SK-N-SH (cell line): ENCODE data around the gene ARID1B. TPM values are rescaled to one million over a fixed set of nuclear protein-coding genes. Genes with fewer than 3 reads are reported as not detected.

Experiments used
- CTCF ChIA-PET: fragments of 300-600, 350-600 bp; formaldehyde crosslinking; extraction: SDS; loops from one replicate; lab custom pipeline; 2021; lab: Yijun Ruan, JAX
- POLR2A ChIA-PET: fragments of 350-600 bp; sonication (Branson Sonifier 250); formaldehyde crosslinking; extraction: SDS; loops from one replicate; lab custom pipeline; 2020; ENCODE audit warnings: antibody characterized with exemption, inconsistent platforms; lab: Yijun Ruan, JAX
- DNase-seq: peaks from one replicate; pipeline ENCODE4 v3.0.0; 2012
- H2AFZ ChIP-seq: fragments of 200-600 bp; sonication (generic); 2 replicates; pipeline ENCODE4 v1.8.1; 2016; ENCODE audit warnings: antibody characterized with exemption, mild to moderate bottlenecking, low read depth
- H3F3A ChIP-seq: fragments of 200-600 bp; sonication (generic); replicated peaks from 2 replicates; pipeline ENCODE3; 2016; ENCODE audit warnings: antibody characterized with exemption, mild to moderate bottlenecking; ENCODE audit not compliant: insufficient read depth
- H3K27ac ChIP-seq, 2 experiments: fragments of 200-500 bp in 1 of 2; fragments of 200-600 bp in 1 of 2; sonication (Bioruptor generic) in 1 of 2; sonication (generic), shearing (Covaris generic) in 1 of 2; 2 replicates each; pipeline versions ENCODE4 v1.5.1 to v1.6.1; 2014 to 2016; ENCODE audit warnings: low read depth in 2 of 2, inconsistent platforms in 1 of 2, low read length in 1 of 2, mild to moderate bottlenecking in 1 of 2, mixed read lengths in 1 of 2
- H3K27me3 ChIP-seq: fragments of 200-600 bp; sonication (generic), shearing (Covaris generic); 2 replicates; pipeline ENCODE4 v1.6.1; 2016; ENCODE audit warnings: mixed run types; ENCODE audit not compliant: insufficient read depth
- H3K36me3 ChIP-seq, 2 experiments: fragments of 200-500 bp in 1 of 2; fragments of 200-600 bp in 1 of 2; sonication (Bioruptor generic) in 1 of 2; sonication (generic) in 1 of 2; replicated peaks in 1 of 2; 2 replicates each; pipeline versions ENCODE3 to v1.5.1; 2014 to 2016; ENCODE audit warnings: low read length in 1 of 2, mild to moderate bottlenecking in 1 of 2; ENCODE audit not compliant: insufficient read depth in 2 of 2, control insufficient read depth in 1 of 2
- H3K4me1 ChIP-seq, 2 experiments: fragments of 200-500 bp in 1 of 2; fragments of 200-600 bp in 1 of 2; sonication (Bioruptor generic) in 1 of 2; sonication (generic), shearing (Covaris generic) in 1 of 2; 2 replicates each; pipeline versions ENCODE4 v1.5.1 to v1.6.1; 2014 to 2016; ENCODE audit warnings: low read depth in 1 of 2, low read length in 1 of 2, mixed run types in 1 of 2; ENCODE audit not compliant: insufficient read depth in 2 of 2, control insufficient read depth in 1 of 2
- H3K4me2 ChIP-seq: fragments of 200-600 bp; sonication (generic), shearing (Covaris generic); 2 replicates; pipeline ENCODE4 v1.6.1; 2017; ENCODE audit warnings: mixed run types
- H3K4me3 ChIP-seq, 2 experiments: fragments of 200-500 bp in 1 of 2; fragments of 200-600 bp in 1 of 2; sonication (Bioruptor generic) in 1 of 2; sonication (generic), shearing (Covaris generic) in 1 of 2; 2 replicates each; pipeline versions ENCODE4 v1.5.1 to v1.8.1; 2014 to 2016; ENCODE audit warnings: low read depth in 2 of 2, inconsistent platforms in 1 of 2, low read length in 1 of 2, mild to moderate bottlenecking in 1 of 2, mixed read lengths in 1 of 2, moderate library complexity in 1 of 2
- H3K79me2 ChIP-seq: fragments of 200-600 bp; sonication (generic); 2 replicates; pipeline ENCODE4 v1.8.1; 2017; ENCODE audit warnings: mild to moderate bottlenecking; ENCODE audit not compliant: insufficient read depth
- H3K9ac ChIP-seq: fragments of 200-600 bp; sonication (generic); 2 replicates; pipeline ENCODE4 v1.6.1; 2017; ENCODE audit warnings: mixed run types
- H3K9me2 ChIP-seq: fragments of 200-600 bp; sonication (generic); 2 replicates; pipeline ENCODE4 v1.6.1; 2017; ENCODE audit warnings: mixed run types
- H3K9me3 ChIP-seq: fragments of 200-600 bp; sonication (generic); 2 replicates; pipeline ENCODE4 v1.6.1; 2017; ENCODE audit warnings: mixed run types, mild to moderate bottlenecking, moderate library complexity
- H4K20me1 ChIP-seq: fragments of 200-600 bp; sonication (generic); 2 replicates; pipeline ENCODE4 v1.6.1; 2017; ENCODE audit warnings: mild to moderate bottlenecking, mixed run types; ENCODE audit not compliant: insufficient read depth
- EZH2phosphoT487 ChIP-seq: fragments of 200-600 bp; sonication (generic); IDR thresholded peaks from 2 replicates; pipeline ENCODE4 v1.6.1; 2017; ENCODE audit warnings: low read depth, mixed run types, mild to moderate bottlenecking, antibody characterized with exemption, moderate library complexity, borderline replicate concordance
- FOSL2 ChIP-seq: IDR thresholded peaks from 2 replicates; pipeline ENCODE4 v1.4.0; 2012; ENCODE audit warnings: low read depth, mild to moderate bottlenecking, moderate library complexity, borderline replicate concordance
- MXI1 ChIP-seq: IDR thresholded peaks from 2 replicates; pipeline ENCODE4 v1.6.1; 2012; ENCODE audit warnings: mild to moderate bottlenecking, low read depth, low read length, improper control_type of control experiment
- NFIC ChIP-seq: IDR thresholded peaks from 2 replicates; pipeline ENCODE4 v1.4.0; 2012; ENCODE audit warnings: borderline replicate concordance
- RXRA ChIP-seq: IDR thresholded peaks from 2 replicates; pipeline ENCODE4 v1.4.0; 2012; ENCODE audit warnings: low read depth, mild to moderate bottlenecking, borderline replicate concordance
- SMC3 ChIP-seq: IDR thresholded peaks from 2 replicates; pipeline ENCODE4 v1.6.1; 2012; ENCODE audit warnings: low read depth, low read length, improper control_type of control experiment
- TAF1 ChIP-seq: IDR thresholded peaks from 2 replicates; pipeline ENCODE4 v1.6.1; 2012; ENCODE audit warnings: low read depth, mild to moderate bottlenecking, low read length, moderate library complexity, borderline replicate concordance
- USF2 ChIP-seq: fragments of 150-350 bp; IDR thresholded peaks from 2 replicates; pipeline ENCODE4 v1.6.1; 2017; ENCODE audit warnings: antibody characterized with exemption, low read length, low read depth, borderline replicate concordance
- polyA plus RNA-seq, 3 experiments: library from polyadenylated mRNA; depleted of rRNA; stranded (reverse); fragments of >200 nt; gene quantifications; 2 replicates each; pipeline ENCODE4 v1.2.3, GENCODE V29; 2012
- TF ChIP-seq, protein P1 (sequence below): fragments of 200-600 bp; sonication (generic); IDR thresholded peaks from 2 replicates; pipeline ENCODE4 v1.6.1; 2017; ENCODE audit warnings: antibody characterized with exemption, mild to moderate bottlenecking, moderate library complexity
- TF ChIP-seq, protein P2 (sequence below): IDR thresholded peaks from 2 replicates; pipeline ENCODE4 v1.4.0; 2012; ENCODE audit warnings: low read depth
- TF ChIP-seq, protein P3 (sequence below): IDR thresholded peaks from 2 replicates; pipeline ENCODE4 v1.4.0; 2012; ENCODE audit warnings: low read depth, borderline replicate concordance

The ARID1B gene
- polyA plus RNA-seq, 1 of the 3 experiments (the other 2 are of a cell fraction): 13.6 TPM

DNA sequence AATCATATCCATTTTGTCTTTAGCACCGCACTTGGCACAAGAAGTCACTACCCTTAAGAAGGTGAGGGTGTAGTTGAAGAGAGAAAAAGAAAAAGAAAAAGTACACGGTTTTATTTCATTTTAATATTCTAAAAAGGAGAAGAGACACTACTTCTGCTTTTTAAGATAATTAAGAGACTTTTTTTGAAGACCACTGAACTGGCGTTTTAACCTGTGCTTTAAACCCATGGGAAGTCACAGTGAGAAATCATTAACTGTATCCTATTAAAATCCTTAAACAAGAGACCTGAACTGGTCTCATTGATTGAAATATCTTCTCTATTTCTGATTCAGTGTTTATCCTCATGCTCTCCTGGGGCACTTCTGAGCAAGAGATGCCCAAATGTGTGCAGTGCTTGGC, 302.6 kb downstream of the ARID1B start (continued):
- TF ChIP-seq, protein P1, sequence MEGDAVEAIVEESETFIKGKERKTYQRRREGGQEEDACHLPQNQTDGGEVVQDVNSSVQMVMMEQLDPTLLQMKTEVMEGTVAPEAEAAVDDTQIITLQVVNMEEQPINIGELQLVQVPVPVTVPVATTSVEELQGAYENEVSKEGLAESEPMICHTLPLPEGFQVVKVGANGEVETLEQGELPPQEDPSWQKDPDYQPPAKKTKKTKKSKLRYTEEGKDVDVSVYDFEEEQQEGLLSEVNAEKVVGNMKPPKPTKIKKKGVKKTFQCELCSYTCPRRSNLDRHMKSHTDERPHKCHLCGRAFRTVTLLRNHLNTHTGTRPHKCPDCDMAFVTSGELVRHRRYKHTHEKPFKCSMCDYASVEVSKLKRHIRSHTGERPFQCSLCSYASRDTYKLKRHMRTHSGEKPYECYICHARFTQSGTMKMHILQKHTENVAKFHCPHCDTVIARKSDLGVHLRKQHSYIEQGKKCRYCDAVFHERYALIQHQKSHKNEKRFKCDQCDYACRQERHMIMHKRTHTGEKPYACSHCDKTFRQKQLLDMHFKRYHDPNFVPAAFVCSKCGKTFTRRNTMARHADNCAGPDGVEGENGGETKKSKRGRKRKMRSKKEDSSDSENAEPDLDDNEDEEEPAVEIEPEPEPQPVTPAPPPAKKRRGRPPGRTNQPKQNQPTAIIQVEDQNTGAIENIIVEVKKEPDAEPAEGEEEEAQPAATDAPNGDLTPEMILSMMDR: no peak
- TF ChIP-seq EZH2phosphoT487 (no peak), RXRA (no peak), FOSL2 (no peak), TAF1 (no peak), NFIC (no peak)

GRCh38 chr6:157080986-157081391, 303.8 kb downstream of the ARID1B start:
- TF ChIP-seq USF2 (no peak), FOSL2 (no peak), RXRA (no peak), SMC3 (no peak), MXI1 (no peak)
- TF ChIP-seq, protein P2, sequence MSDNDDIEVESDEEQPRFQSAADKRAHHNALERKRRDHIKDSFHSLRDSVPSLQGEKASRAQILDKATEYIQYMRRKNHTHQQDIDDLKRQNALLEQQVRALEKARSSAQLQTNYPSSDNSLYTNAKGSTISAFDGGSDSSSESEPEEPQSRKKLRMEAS: no peak
- TF ChIP-seq, protein P3, sequence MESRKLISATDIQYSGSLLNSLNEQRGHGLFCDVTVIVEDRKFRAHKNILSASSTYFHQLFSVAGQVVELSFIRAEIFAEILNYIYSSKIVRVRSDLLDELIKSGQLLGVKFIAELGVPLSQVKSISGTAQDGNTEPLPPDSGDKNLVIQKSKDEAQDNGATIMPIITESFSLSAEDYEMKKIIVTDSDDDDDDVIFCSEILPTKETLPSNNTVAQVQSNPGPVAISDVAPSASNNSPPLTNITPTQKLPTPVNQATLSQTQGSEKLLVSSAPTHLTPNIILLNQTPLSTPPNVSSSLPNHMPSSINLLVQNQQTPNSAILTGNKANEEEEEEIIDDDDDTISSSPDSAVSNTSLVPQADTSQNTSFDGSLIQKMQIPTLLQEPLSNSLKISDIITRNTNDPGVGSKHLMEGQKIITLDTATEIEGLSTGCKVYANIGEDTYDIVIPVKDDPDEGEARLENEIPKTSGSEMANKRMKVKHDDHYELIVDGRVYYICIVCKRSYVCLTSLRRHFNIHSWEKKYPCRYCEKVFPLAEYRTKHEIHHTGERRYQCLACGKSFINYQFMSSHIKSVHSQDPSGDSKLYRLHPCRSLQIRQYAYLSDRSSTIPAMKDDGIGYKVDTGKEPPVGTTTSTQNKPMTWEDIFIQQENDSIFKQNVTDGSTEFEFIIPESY: no peak
- H4K20me1 ChIP-seq: peaks cover 8% of the 10 kb centered on the region; the same call in 1 of the 2 replicates
- H3K27ac ChIP-seq: no peak overlapping the region
- no peak overlapping the region for H3K4me3 ChIP-seq
- peaks cover 0 to 21% of the 10 kb centered on the region in 2 experiments; a peak in 2 of 4 replicates for H3K4me1 ChIP-seq
- peaks cover 3% of the 10 kb centered on the region for H3F3A ChIP-seq
- H2AFZ ChIP-seq: no peak overlapping the region
- ChIA-PET POLR2A (no interaction called here), CTCF (interaction anchor here (1.0 to 1.5 kb wide), 3 partner anchors 9 to 103 kb away, joined by 3 to 4 read pairs (median 3); no protein-coding TSS in a partner anchor)
- DNase-seq: no peak
- no peaks in the 10 kb centered on the region for H3K27me3 ChIP-seq
- no peak overlapping the region for H3K4me2 ChIP-seq
- no peaks in the 10 kb centered on the region for H3K9me2 ChIP-seq
- no peak overlapping the region for H3K9ac ChIP-seq
- peaks cover 14 to 22% of the 10 kb centered on the region in 2 experiments for H3K36me3 ChIP-seq
- no peaks in the 10 kb centered on the region for H3K9me3 ChIP-seq
- peaks cover 45% of the 10 kb centered on the region for H3K79me2 ChIP-seq
